Colon (tissue), 2 donors: ENCODE results near the gene TRIL.

Source experiments
- FAIRE-seq: peaks from 2 replicates; lab custom pipeline; 2012; peaks lifted over from hg19 to GRCh38; lab: Jason Lieb, UNC
- donor health status: control.
- donor health status: control.

TRIL gene

GRCh38 chr7:28940741-28941384 is 17.3 kb downstream of the TRIL start:
- FAIRE-seq, result no peak

GRCh38 chr7:28939844-28940544 is 18.1 kb downstream of the TRIL start:
- no peak for FAIRE-seq

- no peak for FAIRE-seq
Observed at GRCh38 chr7:28939367-28939766, 18.8 kb downstream of the TRIL start.

- FAIRE-seq, result no peak
Observed at GRCh38 chr7:28937619-28938018, 20.5 kb downstream of the TRIL start.

- no peak for FAIRE-seq
Observed at GRCh38 chr7:28937103-28937502, 21.0 kb downstream of the TRIL start.

GRCh38 chr7:28933846-28934320 is 24.2 kb downstream of the TRIL start:
- no peak for FAIRE-seq

GRCh38 chr7:28931565-28931964 is 26.6 kb downstream of the TRIL start:
- no peak for FAIRE-seq

- FAIRE-seq, result no peak
Observed at GRCh38 chr7:28926871-28927597, 31.1 kb downstream of the TRIL start.

- FAIRE-seq, result no peak
Observed at GRCh38 chr7:28922624-28923331, 35.4 kb downstream of the TRIL start.

GRCh38 chr7:28921822-28922221 is 36.3 kb downstream of the TRIL start:
- FAIRE-seq, result no peak

- no peak for FAIRE-seq
Observed at GRCh38 chr7:28920424-28920823, 37.7 kb downstream of the TRIL start.

- FAIRE-seq, result no peak
Observed at GRCh38 chr7:28919510-28919909, 38.6 kb downstream of the TRIL start.

- FAIRE-seq, result no peak
Observed at GRCh38 chr7:28908775-28909174, 49.4 kb downstream of the TRIL start.

- FAIRE-seq, result no peak
Observed at GRCh38 chr7:28905464-28905863, 52.7 kb downstream of the TRIL start.

- no peak for FAIRE-seq
Observed at GRCh38 chr7:28904578-28905048, 53.5 kb downstream of the TRIL start.

- FAIRE-seq, result no peak
Observed at GRCh38 chr7:28903730-28904577, 54.2 kb downstream of the TRIL start.
